DND-41 (cell line): Measurements from ENCODE around the gene RRP12.

Experiments
- ATAC-seq: fragments of 200-7000 bp; cut with Tn5 transposase; 3 replicates; pipeline ENCODE4 v1.9.1; 2021; ENCODE audit warnings: low read depth; ENCODE audit not compliant: insufficient read depth
- DNase-seq: peaks from one replicate; pipeline ENCODE4 v3.0.0-alpha.2; 2020
- H2AFZ ChIP-seq: 2 replicates; pipeline ENCODE4 v1.6.0; 2012; ENCODE audit warnings: low read depth, low read length
- H3K27ac ChIP-seq: 2 replicates; pipeline ENCODE4 v1.5.1; 2012; ENCODE audit warnings: low read length, inconsistent platforms
- H3K27me3 ChIP-seq: fragments of 200-600 bp; sonication (generic); 2 replicates; pipeline ENCODE4 v1.6.0; 2012; ENCODE audit warnings: low read length, mild to moderate bottlenecking, inconsistent platforms; ENCODE audit not compliant: insufficient read depth, poor library complexity
- H3K36me3 ChIP-seq: 2 replicates; pipeline ENCODE4 v1.5.1; 2012; ENCODE audit warnings: low read length, inconsistent platforms; ENCODE audit not compliant: insufficient read depth
- H3K4me1 ChIP-seq: 2 replicates; pipeline ENCODE4 v1.5.1; 2012; ENCODE audit warnings: mild to moderate bottlenecking, low read length; ENCODE audit not compliant: insufficient read depth
- H3K4me2 ChIP-seq: 2 replicates; pipeline ENCODE4 v1.6.0; 2012; ENCODE audit warnings: mild to moderate bottlenecking, moderate library complexity, low read length, inconsistent platforms; ENCODE audit not compliant: insufficient read depth
- H3K4me3 ChIP-seq, 2 experiments: fragments of 200-600 bp in 1 of 2; shearing (Covaris generic) in 1 of 2; 2 replicates each; pipeline ENCODE4 v1.5.1; 2012 to 2016; ENCODE audit warnings: inconsistent platforms in 2 of 2, low read length in 2 of 2, mild to moderate bottlenecking in 2 of 2, low read depth in 1 of 2, moderate library complexity in 1 of 2
- H3K79me2 ChIP-seq: 2 replicates; pipeline ENCODE4 v1.6.0; 2012; ENCODE audit warnings: low read length, inconsistent platforms; ENCODE audit not compliant: insufficient read depth
- H3K9ac ChIP-seq: 2 replicates; pipeline ENCODE4 v1.6.0; 2012; ENCODE audit warnings: low read depth, mild to moderate bottlenecking, inconsistent platforms, low read length, moderate library complexity
- H3K9me3 ChIP-seq: 2 replicates; pipeline ENCODE4 v1.5.1; 2012; ENCODE audit warnings: low read length, moderate library complexity, mild to moderate bottlenecking, inconsistent platforms; ENCODE audit not compliant: insufficient read depth, severe bottlenecking
- H4K20me1 ChIP-seq: 2 replicates; pipeline ENCODE4 v1.6.0; 2012; ENCODE audit warnings: low read length; ENCODE audit not compliant: insufficient read depth
- CTCF ChIP-seq: IDR thresholded peaks from 2 replicates; pipeline ENCODE4 v1.5.1; 2012; ENCODE audit warnings: borderline replicate concordance, low read length, moderate library complexity, mild to moderate bottlenecking; ENCODE audit not compliant: poor library complexity, severe bottlenecking; ENCODE audit errors: extremely low read depth
- EZH2 ChIP-seq: IDR thresholded peaks from 3 replicates; pipeline ENCODE4 v1.6.1; 2012; ENCODE audit warnings: borderline replicate concordance, low read depth, mild to moderate bottlenecking, moderate library complexity, low read length, inconsistent platforms; ENCODE audit not compliant: severe bottlenecking

RRP12 gene

GRCh38 chr10:97335188-97335619 is 65.9 kb downstream of the RRP12 start:
- H2AFZ ChIP-seq = peak overlapping the region; percentile 90
- no peaks in the 10 kb centered on the region for H3K9me3 ChIP-seq
- peaks cover 31% of the 10 kb centered on the region for H4K20me1 ChIP-seq
- H3K27ac ChIP-seq = peak overlapping the region; percentile 98
- no peak; the same call in 1 of the 3 replicates for ATAC-seq
- TF ChIP-seq CTCF (no peak), EZH2 (no peak)
- H3K36me3 ChIP-seq = peaks cover 4% of the 10 kb centered on the region; the same call in 1 of the 2 replicates
- H3K79me2 ChIP-seq = peaks cover 30% of the 10 kb centered on the region
- peak overlapping the region; percentile 75 for H3K9ac ChIP-seq
- H3K27me3 ChIP-seq = peaks cover 10% of the 10 kb centered on the region
- H3K4me3 ChIP-seq = peak overlapping the region; percentile 44 to 68; a peak in 3 of 4 replicates
- H3K4me2 ChIP-seq = peak overlapping the region; percentile 98
- no peak for DNase-seq
- H3K4me1 ChIP-seq = peaks cover 35% of the 10 kb centered on the region

- H3K9ac ChIP-seq = peak within 1 kb of the TSS; percentile 75
- H3K27ac ChIP-seq = peak within 1 kb of the TSS; percentile 98
- ATAC-seq = peak; percentile 88
- peak; percentile 87 for DNase-seq
- peak within 1 kb of the TSS; percentile 98 for H3K4me2 ChIP-seq
- H2AFZ ChIP-seq = peak within 1 kb of the TSS; percentile 90
- no peak for TF ChIP-seq CTCF
- TF ChIP-seq EZH2 = no peak
- peaks cover 10% of the 10 kb centered on the region for H3K27me3 ChIP-seq
- peaks cover 4% of the 10 kb centered on the region; the same call in 1 of the 2 replicates for H3K36me3 ChIP-seq
- peaks cover 35% of the 10 kb centered on the region for H3K4me1 ChIP-seq
- H3K79me2 ChIP-seq = peaks cover 30% of the 10 kb centered on the region
- peaks cover 35% of the 10 kb centered on the region for H4K20me1 ChIP-seq
- peak within 1 kb of the TSS; percentile 61 to 68; a peak in 3 of 4 replicates for H3K4me3 ChIP-seq
- no peaks in the 10 kb centered on the region for H3K9me3 ChIP-seq
These were observed 66.6 kb downstream of the RRP12 start, which contains the start of gene FRAT2 for GRCh38 chr10:97334370-97335175. Gene FRAT2 (minus strand): TSS chr10:97334729. CDS start chr10:97334572, 157 bp downstream.

- Histone ChIP-seq H3K36me3 (peaks cover 9% of the 10 kb centered on the region), H3K9ac (peak overlapping the region; percentile 75), H4K20me1 (peaks cover 35% of the 10 kb centered on the region), H3K4me1 (peaks cover 35% of the 10 kb centered on the region), H2AFZ (peak overlapping the region; percentile 90), H3K4me2 (peak overlapping the region; percentile 98), H3K27me3 (peaks cover 10% of the 10 kb centered on the region), H3K79me2 (peaks cover 30% of the 10 kb centered on the region), H3K27ac (peak overlapping the region; percentile 98), H3K9me3 (no peaks in the 10 kb centered on the region), H3K4me3 (peak overlapping the region; percentile 61 to 68; a peak in 3 of 4 replicates)
- ATAC-seq = peak; percentile 23
- peak; percentile 39 for DNase-seq
- no peak for TF ChIP-seq EZH2
These were observed 67.4 kb downstream of the RRP12 start for GRCh38 chr10:97333601-97334369.
